Testis (tissue), 2 donors: ENCODE data around the gene CLPSL2.
A peak's percentile ranks its signal among the peaks of the same experiment; 100 is the strongest.

Experiments used
- CTCF ChIP-seq, 3 experiments: fragments of 450-650 bp in 2 of 3; fragments of 200-600 bp in 1 of 3; sonication (generic) in 1 of 3; IDR thresholded peaks; one replicate each; pipeline ENCODE4 v1.5.1; 2016 to 2019; ENCODE audit warnings: antibody characterized with exemption in 3 of 3, mild to moderate bottlenecking in 2 of 3, moderate library complexity in 1 of 3
- POLR2A ChIP-seq: fragments of 450-650 bp; IDR thresholded peaks from one replicate; pipeline ENCODE4 v1.6.1; 2017; ENCODE audit warnings: antibody characterized with exemption, mild to moderate bottlenecking, moderate library complexity

- TF ChIP-seq CTCF (IDR thresholded peaks at IDR 0.05) (peak; percentile 80 to 87 (median 86)), POLR2A (no peak)
Measured at GRCh38 chr6:35736253-35736894, 40.0 kb upstream of the CLPSL2 start.
